ENCODE data around the gene ZNF611. TPM values are rescaled to one million over a fixed set of nuclear protein-coding genes. Genes with fewer than 3 reads are reported as not detected.
"Not testable (repeated sequence)": the region's sequence is repeated elsewhere in the genome, so short reads cannot be mapped to it uniquely, and the experiment has no call there.

The ZNF611 gene
- polyA plus RNA-seq, 3 donors = 16.3 to 25.6 (median 23.1) TPM

- DNase-seq (ENCODE audit: extremely low read depth in 1 of 11, low read depth in 9 of 11, low spot score in 4 of 11) = peak; percentile 54 to 87 (median 81)
Observed at GRCh38 chr19:52690369-52691214, 44.3 kb downstream of the ZNF611 start.

GRCh38 chr19:52689843-52690368 lies 44.9 kb downstream of the ZNF611 start:
- DNase-seq (ENCODE audit: extremely low read depth in 1 of 11, low read depth in 9 of 11, low spot score in 4 of 11) = peak in 5 of 11 donors; percentile 9 to 56 (median 19)

- not testable (repeated sequence) for DNase-seq (ENCODE audit: extremely low read depth in 1 of 11, low read depth in 9 of 11, low spot score in 4 of 11)
Observed at GRCh38 chr19:52688925-52689796, 45.7 kb downstream of the ZNF611 start.

- no peak for DNase-seq (ENCODE audit: extremely low read depth in 1 of 11, low read depth in 9 of 11, low spot score in 4 of 11)
Observed at GRCh38 chr19:52688335-52688734, 46.5 kb downstream of the ZNF611 start.

GRCh38 chr19:52687684-52688083 lies 47.2 kb downstream of the ZNF611 start:
- DNase-seq (ENCODE audit: extremely low read depth in 1 of 11, low read depth in 9 of 11, low spot score in 4 of 11) = no peak

GRCh38 chr19:52685811-52686210 lies 49.0 kb downstream of the ZNF611 start:
- DNase-seq (ENCODE audit: extremely low read depth in 1 of 11, low read depth in 9 of 11, low spot score in 4 of 11) = no peak

GRCh38 chr19:52681216-52681615 lies 53.6 kb downstream of the ZNF611 start:
- DNase-seq (ENCODE audit: extremely low read depth in 1 of 11, low read depth in 9 of 11, low spot score in 4 of 11) = not testable (repeated sequence)

GRCh38 chr19:52679598-52679997 lies 55.2 kb downstream of the ZNF611 start:
- DNase-seq (ENCODE audit: extremely low read depth in 1 of 11, low read depth in 9 of 11, low spot score in 4 of 11) = no peak

GRCh38 chr19:52675239-52675638 lies 59.6 kb downstream of the ZNF611 start:
- not testable (repeated sequence) for DNase-seq (ENCODE audit: extremely low read depth in 1 of 11, low read depth in 9 of 11, low spot score in 4 of 11)

GRCh38 chr19:52673014-52673413 lies 61.8 kb downstream of the ZNF611 start:
- DNase-seq (ENCODE audit: extremely low read depth in 1 of 11, low read depth in 9 of 11, low spot score in 4 of 11) = no peak

GRCh38 chr19:52670046-52670445 lies 64.8 kb downstream of the ZNF611 start:
- DNase-seq (ENCODE audit: extremely low read depth in 1 of 11, low read depth in 9 of 11, low spot score in 4 of 11) = no peak

- no peak for DNase-seq (ENCODE audit: extremely low read depth in 1 of 11, low read depth in 9 of 11, low spot score in 4 of 11)
Observed at GRCh38 chr19:52669586-52669985, 65.3 kb downstream of the ZNF611 start.

GRCh38 chr19:52667972-52668371 lies 66.9 kb downstream of the ZNF611 start:
- DNase-seq (ENCODE audit: extremely low read depth in 1 of 11, low read depth in 9 of 11, low spot score in 4 of 11) = no peak

GRCh38 chr19:52666506-52666905 lies 68.3 kb downstream of the ZNF611 start:
- no peak for DNase-seq (ENCODE audit: extremely low read depth in 1 of 11, low read depth in 9 of 11, low spot score in 4 of 11)

- no peak for DNase-seq (ENCODE audit: extremely low read depth in 1 of 11, low read depth in 9 of 11, low spot score in 4 of 11)
Observed at GRCh38 chr19:52665529-52665928, 69.3 kb downstream of the ZNF611 start.

- no peak for DNase-seq (ENCODE audit: extremely low read depth in 1 of 11, low read depth in 9 of 11, low spot score in 4 of 11)
Observed at GRCh38 chr19:52665027-52665426, 69.8 kb downstream of the ZNF611 start.

GRCh38 chr19:52664461-52664860 lies 70.4 kb downstream of the ZNF611 start:
- no peak for DNase-seq (ENCODE audit: extremely low read depth in 1 of 11, low read depth in 9 of 11, low spot score in 4 of 11)

GRCh38 chr19:52662631-52663030 lies 72.2 kb downstream of the ZNF611 start:
- DNase-seq (ENCODE audit: extremely low read depth in 1 of 11, low read depth in 9 of 11, low spot score in 4 of 11) = no peak

- DNase-seq (ENCODE audit: extremely low read depth in 1 of 11, low read depth in 9 of 11, low spot score in 4 of 11) = no peak
Observed at GRCh38 chr19:52660981-52661380, 73.9 kb downstream of the ZNF611 start.

- DNase-seq (ENCODE audit: extremely low read depth in 1 of 11, low read depth in 9 of 11, low spot score in 4 of 11) = no peak
Observed at GRCh38 chr19:52659013-52659412, 75.8 kb downstream of the ZNF611 start.
